Hepatocyte (in vitro differentiated cells): ENCODE results near the gene KLF2.

Source experiments
- CTCF ChIP-seq: fragments of 200-600 bp; sonication (generic); IDR thresholded peaks from 2 replicates; pipeline ENCODE4 v1.5.1; 2016; ENCODE audit warnings: antibody characterized with exemption, mild to moderate bottlenecking; ENCODE audit not compliant: poor library complexity
- EZH2 ChIP-seq: fragments of 200-600 bp; sonication (generic); IDR thresholded peaks from 2 replicates; pipeline ENCODE4 v1.6.1; 2016; ENCODE audit warnings: antibody characterized with exemption, mild to moderate bottlenecking, borderline replicate concordance
- EZH2phosphoT487 ChIP-seq: fragments of 200-600 bp; sonication (generic); IDR thresholded peaks from one replicate; pipeline ENCODE4 v1.6.1; 2018; ENCODE audit warnings: antibody characterized with exemption, mild to moderate bottlenecking, low read depth, moderate library complexity; ENCODE audit not compliant: unreplicated experiment, severe bottlenecking

GRCh38 chr19:16297575-16298178 is 26.9 kb upstream of the KLF2 start:
- TF ChIP-seq CTCF: no peak
- TF ChIP-seq EZH2: no peak
- TF ChIP-seq EZH2phosphoT487: no peak
